ENCODE data around the gene TRIO. TPM values are rescaled to one million over a fixed set of nuclear protein-coding genes. Genes with fewer than 3 reads are reported as not detected.

The TRIO gene
- total RNA-seq, 2 donors from 2014 or later, result 62.0 to 137 TPM

DNA sequence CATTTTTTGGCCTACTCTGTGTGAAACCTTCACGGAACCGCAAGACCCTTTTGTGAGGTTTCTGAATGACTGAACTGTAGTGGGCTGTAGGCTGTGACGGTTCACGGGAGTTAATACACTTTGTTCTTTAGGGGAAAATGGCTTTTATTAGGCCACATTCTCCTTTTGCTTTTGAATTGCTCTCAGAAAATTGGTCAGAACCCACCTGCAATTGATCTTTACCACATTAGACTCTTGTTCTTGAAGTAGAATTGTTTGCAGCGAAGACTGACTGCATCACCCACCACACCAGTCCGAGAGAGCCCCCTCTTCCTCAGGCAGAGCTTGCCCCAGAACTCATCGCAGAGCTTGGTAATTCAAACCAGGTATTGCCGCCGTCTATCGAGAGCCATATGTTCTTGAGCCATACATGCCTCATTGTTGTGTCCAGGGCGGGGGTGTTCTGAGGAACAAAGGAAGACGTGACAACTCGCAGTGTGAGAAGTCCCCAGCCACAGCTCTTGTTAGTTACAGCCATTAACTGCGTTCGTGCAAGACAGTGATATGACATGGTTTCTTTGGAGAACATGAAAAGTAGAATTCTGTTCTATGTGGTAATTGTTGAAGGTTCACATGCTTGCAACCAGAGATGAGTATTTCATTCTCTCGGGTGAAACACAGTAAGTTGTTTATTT, 272.0 kb downstream of the TRIO start:
- DNase-seq (no peak), ATAC-seq (no peak)
- Histone ChIP-seq H3K9me3 (no peaks in the 10 kb centered on the region), H3K27ac (no peak overlapping the region), H3K36me3 (replicated peaks in 1 of 2; ENCODE audit: insufficient read depth in 1 of 2, low read depth in 2 of 2) (peaks cover 0 to 3% of the 10 kb centered on the region in 2 donors), H3K27me3 (no peaks in the 10 kb centered on the region), H3K4me1 (no peaks in the 10 kb centered on the region), H3K4me3 (no peak overlapping the region)
- intact Hi-C loops (cut with DNase I), result no loop called here
- WGBS, 2 donors, result 85 to 87% methylated on average over 16 of the region's 16 CpGs
- TF ChIP-seq, protein P1, sequence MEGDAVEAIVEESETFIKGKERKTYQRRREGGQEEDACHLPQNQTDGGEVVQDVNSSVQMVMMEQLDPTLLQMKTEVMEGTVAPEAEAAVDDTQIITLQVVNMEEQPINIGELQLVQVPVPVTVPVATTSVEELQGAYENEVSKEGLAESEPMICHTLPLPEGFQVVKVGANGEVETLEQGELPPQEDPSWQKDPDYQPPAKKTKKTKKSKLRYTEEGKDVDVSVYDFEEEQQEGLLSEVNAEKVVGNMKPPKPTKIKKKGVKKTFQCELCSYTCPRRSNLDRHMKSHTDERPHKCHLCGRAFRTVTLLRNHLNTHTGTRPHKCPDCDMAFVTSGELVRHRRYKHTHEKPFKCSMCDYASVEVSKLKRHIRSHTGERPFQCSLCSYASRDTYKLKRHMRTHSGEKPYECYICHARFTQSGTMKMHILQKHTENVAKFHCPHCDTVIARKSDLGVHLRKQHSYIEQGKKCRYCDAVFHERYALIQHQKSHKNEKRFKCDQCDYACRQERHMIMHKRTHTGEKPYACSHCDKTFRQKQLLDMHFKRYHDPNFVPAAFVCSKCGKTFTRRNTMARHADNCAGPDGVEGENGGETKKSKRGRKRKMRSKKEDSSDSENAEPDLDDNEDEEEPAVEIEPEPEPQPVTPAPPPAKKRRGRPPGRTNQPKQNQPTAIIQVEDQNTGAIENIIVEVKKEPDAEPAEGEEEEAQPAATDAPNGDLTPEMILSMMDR (IDR thresholded peaks at IDR 0.05), result no peak
- no peak for TF ChIP-seq POLR2A (IDR thresholded peaks at IDR 0.05)

DNA sequence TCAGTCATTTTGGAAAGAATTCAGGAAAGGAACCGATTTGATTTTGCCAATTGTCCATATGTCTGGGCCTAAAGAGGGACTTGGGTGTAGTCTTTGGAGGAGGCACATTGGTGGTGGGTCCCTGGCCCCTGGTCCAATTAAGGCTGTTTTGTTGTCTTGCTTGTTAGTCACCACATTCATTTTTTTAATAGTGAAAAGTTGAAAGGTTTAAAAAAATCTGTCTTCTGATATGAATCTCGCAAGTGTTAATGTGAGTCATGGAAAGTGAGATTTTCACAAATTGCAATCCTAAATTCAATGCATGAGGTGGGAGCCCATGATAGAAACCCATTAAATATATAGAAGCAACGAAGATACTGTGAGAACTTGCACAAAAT, 272.5 kb downstream of the TRIO start:
- H3K4me1 ChIP-seq, result no peaks in the 10 kb centered on the region
- no peaks in the 10 kb centered on the region for H3K27me3 ChIP-seq
- intact Hi-C loops (cut with DNase I), result no loop called here
- ATAC-seq, result no peak
- H3K4me3 ChIP-seq, result no peak overlapping the region
- no peak for TF ChIP-seq POLR2A (IDR thresholded peaks at IDR 0.05)
- TF ChIP-seq, protein P1 (IDR thresholded peaks at IDR 0.05), result no peak
- peaks cover 0 to 5% of the 10 kb centered on the region in 2 donors for H3K36me3 ChIP-seq (replicated peaks in 1 of 2; ENCODE audit: insufficient read depth in 1 of 2, low read depth in 2 of 2)
- no peaks in the 10 kb centered on the region for H3K9me3 ChIP-seq
- DNase-seq, result no peak
- WGBS, 2 donors, result 76 to 83% methylated on average over 3 of the region's 3 CpGs
- no peak overlapping the region for H3K27ac ChIP-seq

DNA sequence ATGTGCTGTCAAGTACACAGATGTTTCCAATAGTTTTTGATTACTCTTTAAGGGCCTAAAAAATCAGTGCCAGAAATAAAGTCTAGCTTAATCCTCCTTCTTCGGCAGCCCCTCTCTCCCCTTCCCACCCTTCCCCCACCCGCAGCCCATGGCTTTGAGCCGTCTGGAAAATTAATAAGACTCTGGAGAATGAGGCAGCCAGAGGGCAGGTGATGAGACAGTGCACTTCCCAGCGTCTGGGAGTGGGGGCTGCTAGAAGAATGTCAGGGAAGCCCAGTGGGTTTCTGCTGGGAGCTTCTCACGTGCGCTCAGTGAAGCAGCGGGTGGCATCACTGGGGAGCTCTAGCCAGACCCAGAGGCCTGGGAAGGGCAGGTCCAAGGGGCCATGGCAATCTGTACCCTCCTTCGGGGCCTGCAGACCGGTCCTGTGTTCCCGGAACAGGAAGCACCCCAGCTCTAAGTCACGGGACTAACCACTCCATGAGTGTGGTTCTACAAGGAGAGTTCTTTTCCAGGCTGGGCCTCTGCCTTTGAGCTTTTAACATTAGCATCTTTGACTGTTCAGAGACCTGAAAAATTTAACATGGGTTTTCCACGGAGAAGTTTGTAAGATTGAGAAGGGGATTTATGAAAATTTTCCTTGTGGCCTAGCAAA, 273.6 kb downstream of the TRIO start:
- H3K4me1 ChIP-seq, result no peaks in the 10 kb centered on the region
- H3K27ac ChIP-seq, result no peak overlapping the region
- H3K9me3 ChIP-seq, result no peaks in the 10 kb centered on the region
- no peak overlapping the region for H3K4me3 ChIP-seq
- intact Hi-C loops (cut with DNase I), result no loop called here
- H3K36me3 ChIP-seq (replicated peaks in 1 of 2; ENCODE audit: insufficient read depth in 1 of 2, low read depth in 2 of 2), result peaks cover 0 to 5% of the 10 kb centered on the region in 2 donors
- DNase-seq (no peak), ATAC-seq (no peak)
- TF ChIP-seq, protein P1 (IDR thresholded peaks at IDR 0.05), result no peak
- no peak for TF ChIP-seq POLR2A (IDR thresholded peaks at IDR 0.05)
- WGBS, 2 donors, result 73 to 84% methylated on average over 7 to 12 of the region's 12 CpGs
- no peaks in the 10 kb centered on the region for H3K27me3 ChIP-seq

DNA sequence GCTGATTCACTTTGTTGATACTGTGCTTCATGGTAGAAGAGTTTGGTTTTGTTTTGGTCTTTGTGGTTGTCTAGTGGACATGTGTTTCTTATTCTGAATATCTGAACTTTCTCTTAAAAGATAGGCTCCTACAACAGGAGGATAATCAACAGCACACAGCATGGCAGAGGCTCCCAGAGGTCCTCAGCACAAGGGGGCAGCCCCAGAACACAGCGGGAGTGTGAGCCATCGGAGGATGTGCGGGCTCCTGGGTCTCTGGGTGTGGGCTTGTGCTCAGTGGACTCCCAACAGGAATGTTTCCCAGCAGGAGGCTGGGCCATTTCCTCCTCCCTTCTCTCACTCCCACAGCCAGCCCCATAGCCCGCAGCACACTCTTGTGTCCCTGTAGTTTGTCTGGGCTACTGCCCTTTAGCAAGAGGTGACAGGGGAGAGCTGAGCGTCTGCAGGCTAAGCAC, 274.2 kb downstream of the TRIO start:
- peaks cover 0 to 5% of the 10 kb centered on the region in 2 donors for H3K36me3 ChIP-seq (replicated peaks in 1 of 2; ENCODE audit: insufficient read depth in 1 of 2, low read depth in 2 of 2)
- no peaks in the 10 kb centered on the region for H3K4me1 ChIP-seq
- DNase-seq (no peak), ATAC-seq (no peak)
- WGBS, 2 donors, result 82 to 94% methylated on average over 3 to 5 of the region's 5 CpGs
- no peak overlapping the region for H3K27ac ChIP-seq
- no peak overlapping the region for H3K4me3 ChIP-seq
- intact Hi-C loops (cut with DNase I), result no loop called here
- H3K27me3 ChIP-seq, result no peaks in the 10 kb centered on the region
- TF ChIP-seq, protein P1 (IDR thresholded peaks at IDR 0.05), result no peak
- no peak for TF ChIP-seq POLR2A (IDR thresholded peaks at IDR 0.05)
- H3K9me3 ChIP-seq, result no peaks in the 10 kb centered on the region
